Memory B cell (primary cell): ENCODE data around the gene CHD9NB.

Experiments used
- ATAC-seq: fragments of 150-1000 bp; cut with Tn5 transposase; 2 replicates; pipeline ENCODE4 v1.10.0; 2021; ENCODE audit warnings: low read depth, mild to moderate bottlenecking, moderate library complexity
- DNase-seq, 2 donors: peaks; one replicate each; pipeline ENCODE4 v3.0.0; 2022; ENCODE audit warnings: low spot score in 2 of 2
- H3K27ac Mint-ChIP-seq: one replicate; pipeline ENCODE4 v1.8.0; 2022; ENCODE audit warnings: mild to moderate bottlenecking, moderate library complexity, mixed read lengths
- H3K27me3 Mint-ChIP-seq: one replicate; pipeline ENCODE4 v1.8.0; 2022; ENCODE audit warnings: mixed read lengths
- H3K36me3 Mint-ChIP-seq: one replicate; pipeline ENCODE4 v1.8.0; 2022; ENCODE audit warnings: mild to moderate bottlenecking, mixed read lengths
- H3K4me1 Mint-ChIP-seq: one replicate; pipeline ENCODE4 v1.8.0; 2022; ENCODE audit warnings: mixed read lengths
- H3K4me3 Mint-ChIP-seq: one replicate; pipeline ENCODE4 v1.8.0; 2022; ENCODE audit warnings: mild to moderate bottlenecking, moderate library complexity, mixed read lengths
- H3K9me3 Mint-ChIP-seq: one replicate; pipeline ENCODE4 v1.8.0; 2022; ENCODE audit warnings: mixed read lengths

The CHD9NB gene

DNA sequence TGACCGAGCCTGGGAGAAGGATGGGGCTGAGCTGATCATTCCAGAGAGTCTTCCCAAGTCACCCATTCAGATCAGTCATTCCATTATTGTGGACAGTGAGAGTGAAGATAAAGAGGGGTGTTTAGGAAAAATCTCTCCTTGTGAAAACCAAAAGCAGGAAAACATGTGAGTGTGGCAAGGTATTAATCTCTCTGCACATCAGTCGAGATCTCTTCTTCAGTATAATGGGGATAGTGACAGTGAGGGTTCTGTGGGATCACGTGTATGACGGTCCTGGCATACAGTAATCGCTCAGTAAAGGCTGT is 37.5 kb upstream of the CHD9NB start:
- Mint-ChIP-seq H3K4me1 (peaks cover 60% of the 10 kb centered on the region), H3K36me3 (peaks cover 1% of the 10 kb centered on the region), H3K9me3 (no peaks in the 10 kb centered on the region), H3K4me3 (peak overlapping the region; percentile 79), H3K27me3 (no peaks in the 10 kb centered on the region), H3K27ac (peak overlapping the region; percentile 83)
- ATAC-seq (no peak), DNase-seq (no peak)

DNA sequence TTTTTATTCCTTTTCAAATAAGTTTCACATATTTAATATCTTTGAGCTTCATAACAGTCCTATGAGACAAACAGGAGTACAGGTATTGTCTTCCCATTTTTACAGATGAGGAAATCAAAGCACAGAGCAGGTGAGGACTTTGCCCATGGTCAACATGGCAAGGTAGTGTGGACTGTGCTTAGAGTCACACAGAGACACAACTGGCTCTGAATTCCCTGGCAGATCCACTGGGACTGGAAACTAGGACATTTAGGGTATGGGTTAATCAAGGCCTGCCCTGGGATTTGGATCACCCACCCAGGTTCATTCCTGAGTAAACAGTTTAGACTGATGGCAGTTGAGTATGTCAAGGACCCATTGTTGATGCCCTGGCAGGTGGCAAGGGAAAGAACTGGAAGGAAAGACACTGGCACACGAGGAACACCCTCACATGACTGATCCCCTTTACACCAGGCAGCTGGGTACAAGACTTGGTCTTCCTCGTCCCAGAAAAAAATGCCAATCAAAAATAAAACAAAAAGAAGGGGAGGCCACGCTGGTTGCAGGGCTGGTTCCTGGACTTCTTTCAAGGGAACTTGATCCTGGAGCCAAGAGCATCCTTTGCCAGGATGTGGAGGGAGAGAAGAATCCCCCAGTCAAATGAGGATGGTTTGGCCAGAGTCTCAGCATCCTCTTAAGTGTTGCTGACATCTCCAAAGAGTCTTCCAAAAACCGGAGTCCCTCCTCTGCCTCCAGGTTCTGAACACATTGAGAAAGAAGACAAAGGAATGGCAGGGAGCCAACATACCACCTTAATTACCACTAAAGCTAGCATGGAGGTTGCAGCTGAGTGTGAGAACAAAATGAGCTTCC is 37.0 kb upstream of the CHD9NB start:
- Mint-ChIP-seq H3K9me3 (no peaks in the 10 kb centered on the region), H3K27me3 (no peaks in the 10 kb centered on the region), H3K4me1 (peaks cover 58% of the 10 kb centered on the region), H3K4me3 (peak overlapping the region; percentile 79), H3K27ac (peak overlapping the region; percentile 83), H3K36me3 (peaks cover 1% of the 10 kb centered on the region)
- no peak for ATAC-seq
- no peak for DNase-seq

DNA sequence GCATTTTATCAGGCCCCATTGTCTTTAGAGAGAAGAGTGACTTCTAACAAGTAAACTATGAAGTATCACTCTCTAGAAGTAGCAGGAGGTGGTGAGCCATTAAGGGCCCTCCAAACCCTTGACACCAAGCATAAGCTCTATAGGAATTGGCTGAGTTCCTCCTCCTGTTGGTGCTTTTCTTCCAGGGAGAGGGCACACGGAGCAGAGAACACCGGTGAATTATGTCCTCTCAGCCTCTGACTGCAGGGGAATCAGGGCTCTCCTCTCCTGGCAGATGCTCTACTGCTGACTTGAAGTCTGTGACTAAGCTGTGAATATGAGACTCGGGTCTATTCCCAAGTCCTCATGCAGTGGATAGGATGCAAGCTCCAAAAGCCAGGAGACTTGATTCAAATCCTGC is 34.4 kb upstream of the CHD9NB start:
- ATAC-seq = no peak
- Mint-ChIP-seq H3K27ac (no peak overlapping the region), H3K27me3 (no peaks in the 10 kb centered on the region), H3K4me3 (no peak overlapping the region), H3K4me1 (peaks cover 48% of the 10 kb centered on the region), H3K9me3 (no peaks in the 10 kb centered on the region), H3K36me3 (peaks cover 6% of the 10 kb centered on the region)
- DNase-seq = no peak

DNA sequence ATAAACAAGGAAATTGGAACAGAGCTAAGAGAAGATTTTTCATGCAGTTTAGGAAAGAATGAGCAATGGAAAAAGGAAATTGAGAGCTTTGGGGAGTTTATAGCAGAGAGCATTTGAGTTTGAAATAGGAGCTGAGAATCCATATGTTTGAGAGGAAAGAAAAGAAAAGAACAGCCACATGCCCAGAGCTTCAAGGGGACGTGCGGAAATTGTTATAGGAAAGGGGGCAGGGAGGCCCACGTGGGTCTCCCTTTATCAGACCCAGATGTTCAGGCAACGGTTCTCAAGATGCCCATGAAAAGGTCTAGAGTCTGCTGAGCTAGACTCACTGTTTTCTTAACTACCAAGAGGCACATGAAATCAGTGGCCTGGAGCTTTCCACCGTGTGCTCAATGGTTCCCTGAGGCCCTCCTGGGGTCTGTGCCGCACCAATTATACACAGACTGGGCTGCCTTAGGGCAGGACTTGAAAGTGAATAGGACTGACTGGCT is 33.3 kb upstream of the CHD9NB start:
- Mint-ChIP-seq H3K27me3 (no peaks in the 10 kb centered on the region), H3K4me3 (no peak overlapping the region), H3K36me3 (peaks cover 8% of the 10 kb centered on the region), H3K27ac (peak overlapping the region; percentile 7), H3K9me3 (no peaks in the 10 kb centered on the region), H3K4me1 (peaks cover 44% of the 10 kb centered on the region)
- ATAC-seq (no peak), DNase-seq (no peak)

DNA sequence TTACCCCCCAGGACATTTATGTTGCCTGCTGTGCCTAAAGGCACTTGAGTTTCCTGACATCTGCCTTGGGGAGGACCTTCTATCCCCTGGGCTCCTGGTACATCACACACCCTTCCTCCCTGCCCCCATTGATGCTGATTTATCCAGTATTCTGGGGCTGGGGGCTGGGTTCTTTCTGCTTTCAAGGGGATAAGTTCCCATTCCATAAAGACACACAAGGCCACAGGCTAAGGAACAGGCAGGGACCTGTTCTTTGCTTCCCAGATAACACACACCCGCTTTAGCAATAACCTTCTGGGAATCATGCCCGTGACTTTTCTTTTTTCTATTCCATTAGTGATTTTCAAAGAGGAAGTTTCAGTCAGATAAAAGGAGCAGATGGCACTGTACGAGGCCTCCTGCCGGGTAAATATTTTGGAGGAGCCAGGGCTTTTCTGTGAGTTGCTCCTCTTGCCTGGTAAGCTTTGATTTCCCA is 32.7 kb upstream of the CHD9NB start:
- Mint-ChIP-seq H3K36me3 (peaks cover 10% of the 10 kb centered on the region), H3K27ac (peak overlapping the region; percentile 7), H3K9me3 (no peaks in the 10 kb centered on the region), H3K4me3 (no peak overlapping the region), H3K4me1 (peaks cover 41% of the 10 kb centered on the region), H3K27me3 (no peaks in the 10 kb centered on the region)
- DNase-seq (no peak), ATAC-seq (no peak)

DNA sequence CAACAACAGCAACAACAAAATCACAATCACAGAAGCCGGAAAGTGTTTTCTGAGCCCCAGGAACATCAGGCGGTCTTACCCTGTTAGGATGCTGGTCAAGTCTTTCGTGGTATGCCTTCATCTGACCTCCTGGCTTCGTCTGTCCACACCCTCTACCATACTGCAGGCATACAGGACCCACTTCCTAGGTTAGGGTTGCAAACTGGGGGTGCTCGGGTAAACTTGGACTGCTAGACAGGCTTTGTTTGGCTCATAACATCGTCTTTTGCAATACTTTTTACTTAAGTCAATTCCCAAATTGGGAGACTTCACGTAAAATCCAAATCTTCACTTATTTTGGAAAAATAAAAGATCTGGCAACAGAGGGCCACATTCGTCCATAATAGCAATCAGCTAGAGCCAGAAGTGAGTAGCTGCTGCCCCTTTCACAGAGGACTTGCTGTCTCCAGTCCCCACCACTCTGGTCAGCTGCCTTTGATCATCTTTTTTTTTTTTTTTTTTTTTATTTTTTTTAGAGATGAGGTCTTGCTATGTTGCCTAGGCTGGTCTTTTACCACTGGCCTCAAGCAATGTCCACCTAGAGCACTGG is 32.1 kb upstream of the CHD9NB start:
- Mint-ChIP-seq H3K27ac (no peak overlapping the region), H3K4me3 (no peak overlapping the region)
- DNase-seq = no peak

DNA sequence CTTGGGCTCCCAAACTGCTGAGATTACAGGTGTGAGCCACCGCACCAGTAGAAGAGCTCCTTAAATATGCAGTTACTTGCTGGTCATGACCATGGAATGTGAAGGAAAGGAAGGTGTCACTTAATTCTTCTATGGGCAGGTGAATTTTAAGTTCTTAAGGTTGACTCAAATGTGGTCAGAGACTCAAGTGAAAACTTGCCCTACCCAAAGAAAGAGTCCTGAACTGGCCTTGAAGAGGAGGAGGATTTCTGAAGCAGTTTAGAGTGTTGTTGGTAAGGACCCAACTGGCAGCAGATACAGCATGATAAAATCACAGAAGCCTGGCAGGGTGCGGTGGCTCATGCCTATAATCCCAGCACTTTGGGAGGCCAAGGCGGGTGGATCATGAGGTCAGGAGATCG is 31.4 kb upstream of the CHD9NB start:
- Mint-ChIP-seq H3K4me1 (peaks cover 29% of the 10 kb centered on the region), H3K27ac (no peak overlapping the region), H3K9me3 (no peaks in the 10 kb centered on the region), H3K27me3 (no peaks in the 10 kb centered on the region), H3K36me3 (peaks cover 10% of the 10 kb centered on the region), H3K4me3 (no peak overlapping the region)
- ATAC-seq = no peak
- no peak for DNase-seq

More for the DNA sequence above, 32.1 kb upstream of the CHD9NB start:
- H3K27me3 Mint-ChIP-seq = no peaks in the 10 kb centered on the region
- H3K36me3 Mint-ChIP-seq = peaks cover 10% of the 10 kb centered on the region
- H3K9me3 Mint-ChIP-seq = no peaks in the 10 kb centered on the region
- peaks cover 35% of the 10 kb centered on the region for H3K4me1 Mint-ChIP-seq
- ATAC-seq = no peak

DNA sequence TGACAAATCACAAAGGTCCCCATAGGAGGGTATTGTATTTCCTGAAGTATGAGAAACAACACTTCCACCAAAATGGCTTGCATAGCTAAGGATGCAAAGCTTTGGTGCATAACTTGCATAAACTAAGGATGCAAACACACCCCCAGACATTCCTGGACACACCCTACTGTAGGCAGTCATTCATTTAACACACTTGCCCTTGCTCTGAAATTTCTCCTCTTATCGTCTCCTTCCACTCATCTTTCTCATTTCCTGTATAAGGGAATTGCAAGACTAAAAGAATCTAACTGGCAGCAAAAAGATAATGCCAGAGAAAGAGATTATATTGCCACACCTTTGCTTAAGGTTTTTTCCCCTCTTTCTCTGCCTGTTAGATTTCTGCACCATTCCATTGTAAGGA is 30.4 kb upstream of the CHD9NB start:
- peaks cover 16% of the 10 kb centered on the region for H3K36me3 Mint-ChIP-seq
- H3K27ac Mint-ChIP-seq = no peak overlapping the region
- H3K9me3 Mint-ChIP-seq = peaks cover under 1% of the 10 kb centered on the region
- DNase-seq = no peak
- H3K4me1 Mint-ChIP-seq = peaks cover 32% of the 10 kb centered on the region
- no peak overlapping the region for H3K4me3 Mint-ChIP-seq
- no peaks in the 10 kb centered on the region for H3K27me3 Mint-ChIP-seq
- ATAC-seq = no peak

DNA sequence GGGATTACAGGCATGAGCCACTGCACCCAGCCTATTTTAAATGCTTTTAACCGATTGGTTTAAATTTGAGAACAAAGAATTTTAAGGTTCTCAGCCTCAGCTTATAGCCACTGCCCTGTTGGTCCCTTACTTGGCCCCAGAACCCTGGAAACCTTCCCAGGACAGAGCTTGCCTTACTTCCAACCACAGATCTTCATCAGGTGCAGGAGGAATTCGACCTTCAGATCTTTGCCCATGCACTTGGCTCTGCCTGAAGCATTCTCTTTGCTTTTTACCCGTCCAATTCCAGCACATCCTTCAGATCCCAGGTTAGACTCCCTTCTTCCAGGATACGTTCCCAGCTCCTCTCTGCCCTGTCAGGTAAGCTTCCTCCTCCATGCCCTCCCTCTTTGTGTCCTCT is 29.8 kb upstream of the CHD9NB start:
- peaks cover 2% of the 10 kb centered on the region for H3K9me3 Mint-ChIP-seq
- no peak for DNase-seq
- peaks cover 33% of the 10 kb centered on the region for H3K4me1 Mint-ChIP-seq
- ATAC-seq = no peak
- no peak overlapping the region for H3K27ac Mint-ChIP-seq
- H3K27me3 Mint-ChIP-seq = no peaks in the 10 kb centered on the region
- peaks cover 20% of the 10 kb centered on the region for H3K36me3 Mint-ChIP-seq
- no peak overlapping the region for H3K4me3 Mint-ChIP-seq

DNA sequence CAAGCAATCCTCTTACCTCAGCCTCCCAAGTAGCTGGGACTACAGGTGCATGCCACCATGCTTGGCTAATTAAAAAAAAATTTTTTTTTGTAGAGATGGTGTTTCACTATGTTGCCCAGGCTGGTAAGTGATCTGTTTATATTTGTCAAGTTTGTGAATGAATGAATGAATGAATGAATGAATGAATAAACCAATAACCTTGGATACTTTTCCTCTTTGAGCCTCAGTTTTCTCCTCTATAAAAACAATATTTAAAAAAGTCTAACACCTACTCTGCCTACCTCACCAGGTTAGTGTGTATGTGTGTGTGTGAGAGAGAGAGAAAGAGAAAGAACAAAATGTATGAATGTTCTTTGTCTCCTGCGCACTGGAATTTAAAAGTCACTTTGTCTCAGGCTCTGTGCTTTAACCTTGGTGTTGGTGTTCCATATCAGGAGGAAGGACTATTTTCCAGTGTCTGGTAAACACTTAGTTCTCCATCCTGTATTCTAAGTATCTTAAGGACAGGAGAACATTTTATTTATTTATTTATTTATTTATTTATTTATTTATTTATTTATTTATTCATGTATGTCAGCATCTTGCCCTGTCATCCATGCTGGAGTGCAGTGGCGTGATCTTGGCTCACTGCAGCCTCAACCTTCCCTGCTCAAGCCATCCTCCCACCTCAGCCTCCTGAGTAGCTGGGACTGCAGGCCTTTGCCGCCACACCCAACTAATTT is 29.1 kb upstream of the CHD9NB start:
- H3K9me3 Mint-ChIP-seq = peaks cover 2% of the 10 kb centered on the region
- peaks cover 20% of the 10 kb centered on the region for H3K36me3 Mint-ChIP-seq
- H3K27ac Mint-ChIP-seq = no peak overlapping the region
- no peak for DNase-seq
- H3K4me1 Mint-ChIP-seq = peaks cover 32% of the 10 kb centered on the region
- no peaks in the 10 kb centered on the region for H3K27me3 Mint-ChIP-seq
- no peak overlapping the region for H3K4me3 Mint-ChIP-seq
- no peak for ATAC-seq

DNA sequence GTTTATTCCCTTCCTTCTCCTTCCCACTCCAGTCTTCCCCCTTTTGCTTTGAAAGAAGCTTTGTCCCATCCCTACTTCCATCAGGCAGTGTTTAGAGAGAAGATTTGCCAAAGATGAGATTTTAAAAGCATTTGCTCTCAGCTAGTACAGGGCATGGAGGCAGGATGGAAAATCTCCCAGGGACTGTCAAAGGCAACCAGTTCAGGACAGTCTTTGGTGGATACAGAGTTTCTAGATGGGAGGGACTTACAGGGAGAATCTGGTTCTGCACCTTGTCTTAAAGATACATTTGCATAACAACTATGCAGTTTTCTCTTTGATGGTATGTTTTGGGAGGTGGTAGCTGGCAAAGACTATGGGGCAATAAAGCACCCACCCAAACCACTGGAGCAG is 28.3 kb upstream of the CHD9NB start:
- DNase-seq = no peak
- no peak for ATAC-seq
- peaks cover 31% of the 10 kb centered on the region for H3K4me1 Mint-ChIP-seq
- H3K27me3 Mint-ChIP-seq = no peaks in the 10 kb centered on the region
- H3K4me3 Mint-ChIP-seq = no peak overlapping the region
- H3K27ac Mint-ChIP-seq = no peak overlapping the region
- peaks cover 20% of the 10 kb centered on the region for H3K36me3 Mint-ChIP-seq
- H3K9me3 Mint-ChIP-seq = peaks cover 2% of the 10 kb centered on the region

DNA sequence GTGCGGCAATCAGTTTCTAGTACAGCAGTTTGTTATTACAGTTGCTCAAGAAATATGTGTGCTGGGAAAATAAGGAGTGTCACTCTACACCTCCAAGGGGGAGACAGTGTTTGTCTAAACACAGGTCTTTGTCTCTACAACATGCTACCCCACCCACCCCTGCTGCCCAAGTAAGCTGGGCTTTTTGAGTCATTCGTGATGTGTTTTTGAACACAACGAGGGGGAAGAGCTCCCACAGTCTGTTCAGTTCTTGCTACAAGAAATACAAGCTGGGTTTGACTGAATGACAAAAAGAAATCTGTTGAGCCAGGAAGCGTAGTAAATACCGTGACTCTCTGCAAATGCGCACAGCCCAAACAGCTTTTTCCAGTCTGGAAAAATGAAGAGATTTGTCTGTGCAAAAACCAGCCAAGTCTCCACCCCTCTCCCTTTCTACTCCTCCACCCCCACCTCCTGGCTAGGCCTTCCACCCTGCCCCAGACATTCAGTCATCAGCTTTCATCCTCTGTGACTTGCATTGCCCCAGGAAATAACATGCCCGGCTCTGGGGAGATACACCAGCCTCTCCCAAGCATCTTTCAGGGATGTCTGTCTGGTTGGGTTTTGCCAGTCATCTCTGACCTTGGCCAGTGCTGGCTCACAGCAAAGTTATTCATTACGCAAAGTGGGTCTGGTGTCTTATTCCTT is 27.8 kb upstream of the CHD9NB start:
- H3K9me3 Mint-ChIP-seq = peaks cover 2% of the 10 kb centered on the region
- H3K27ac Mint-ChIP-seq = no peak overlapping the region
- no peak for DNase-seq
- no peaks in the 10 kb centered on the region for H3K27me3 Mint-ChIP-seq
- ATAC-seq = no peak
- H3K4me3 Mint-ChIP-seq = no peak overlapping the region
- peaks cover 31% of the 10 kb centered on the region for H3K4me1 Mint-ChIP-seq
- H3K36me3 Mint-ChIP-seq = peaks cover 23% of the 10 kb centered on the region

DNA sequence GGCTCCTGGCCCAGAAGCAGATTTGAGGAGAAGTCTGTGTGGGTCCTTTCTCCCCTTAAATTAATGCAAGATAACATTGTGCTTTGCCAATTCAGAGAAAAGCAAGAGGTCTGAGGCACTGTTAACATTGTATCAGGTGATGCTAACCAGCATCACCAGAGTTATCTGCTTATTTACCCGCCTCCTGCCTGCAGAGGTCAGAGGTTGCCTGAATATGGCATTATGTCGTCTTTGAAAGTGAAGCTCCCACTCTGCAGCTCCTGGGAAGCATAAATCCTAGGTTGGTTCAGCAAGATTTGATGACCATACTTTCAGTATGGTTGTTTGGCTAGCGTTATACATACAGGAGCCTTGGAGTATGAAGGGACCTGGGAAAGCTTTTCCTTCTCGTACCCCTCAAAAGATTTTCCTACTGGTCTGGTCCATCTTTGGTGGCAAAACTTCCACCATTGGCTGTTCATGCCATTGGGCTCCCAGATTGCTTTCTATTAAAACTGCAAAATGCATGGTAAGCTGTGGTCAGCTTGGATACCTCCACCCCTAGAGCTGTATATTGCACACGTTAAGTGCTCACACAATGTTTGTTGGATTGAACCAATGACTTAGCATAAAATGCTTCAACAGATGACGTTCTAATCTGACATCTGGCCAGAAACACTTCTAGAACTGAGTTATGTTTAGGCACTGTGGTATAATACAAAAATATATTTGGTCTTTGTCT is 26.2 kb upstream of the CHD9NB start:
- Mint-ChIP-seq H3K4me3 (no peak overlapping the region), H3K27me3 (no peaks in the 10 kb centered on the region)
- no peak for ATAC-seq

More for the DNA sequence above, 26.2 kb upstream of the CHD9NB start:
- H3K36me3 Mint-ChIP-seq = peaks cover 27% of the 10 kb centered on the region
- DNase-seq = no peak
- H3K27ac Mint-ChIP-seq = no peak overlapping the region
- peaks cover 2% of the 10 kb centered on the region for H3K9me3 Mint-ChIP-seq
- peaks cover 30% of the 10 kb centered on the region for H3K4me1 Mint-ChIP-seq
